GM10248 (cell line): ENCODE data around the gene CRY2.

Experiments used
- CTCF ChIA-PET: fragments of 300-600 bp; sonication (Branson Sonifier 250); formaldehyde crosslinking; extraction: SDS; loops from one replicate; lab custom pipeline; 2021; ENCODE audit warnings: antibody characterized with exemption; lab: Yijun Ruan, JAX
- POLR2A ChIA-PET: fragments of 350-650 bp; sonication (Branson Sonifier 250); formaldehyde crosslinking; extraction: SDS; loops from one replicate; lab custom pipeline; 2020; ENCODE audit warnings: antibody characterized with exemption; lab: Yijun Ruan, JAX
- DNase-seq: peaks from one replicate; pipeline ENCODE4 v3.0.0; 2012; ENCODE audit errors: extremely low spot score
- TF ChIP-seq, protein P1 (sequence below): IDR thresholded peaks from 2 replicates; pipeline ENCODE4 v1.5.1; 2012; ENCODE audit warnings: mild to moderate bottlenecking, low read depth; ENCODE audit errors: extremely low read depth, missing control alignments, control extremely low read depth

CRY2 gene

DNA sequence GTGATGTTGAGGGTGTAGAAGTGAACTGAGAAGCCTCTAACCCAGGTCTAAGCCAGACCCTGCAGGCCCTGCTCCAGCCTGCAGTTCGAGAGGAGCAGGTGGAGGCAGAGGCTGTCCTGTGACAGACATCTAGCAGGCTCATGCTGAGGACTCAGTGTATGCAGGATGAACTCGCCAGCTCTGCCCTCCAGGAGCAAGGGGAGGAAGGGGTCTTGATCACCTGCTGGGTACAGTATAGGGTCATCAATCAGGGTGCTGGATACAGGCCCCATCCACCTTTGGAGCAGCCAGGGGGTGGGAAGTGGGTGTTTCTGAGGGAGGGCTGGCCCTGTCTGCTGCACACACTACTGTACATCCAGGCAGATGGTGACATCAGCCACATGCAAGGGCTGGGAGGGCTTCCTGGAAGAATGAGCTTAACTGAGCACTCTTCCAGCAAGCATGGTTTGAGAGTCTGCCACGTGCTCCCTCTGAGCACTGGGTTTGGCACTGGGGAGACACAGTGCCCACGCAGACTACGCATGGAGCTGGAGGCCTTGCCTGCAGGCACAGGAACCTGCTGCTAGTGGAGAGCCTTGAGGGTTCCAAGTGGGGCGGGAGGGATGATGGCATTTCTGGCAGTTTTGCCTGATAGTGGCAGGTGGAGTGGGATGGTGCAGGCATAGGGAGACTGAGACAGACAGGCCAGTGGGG, 47.4 kb downstream of the CRY2 start:
- CTCF ChIA-PET, result interaction anchor here (0.9 kb wide), 1 partner anchor 21 kb away, joined by 3 read pairs; no protein-coding TSS in a partner anchor

GRCh38 chr11:45895553-45896259, 48.4 kb downstream of the CRY2 start:
- no peak for DNase-seq
- TF ChIP-seq, protein P1, sequence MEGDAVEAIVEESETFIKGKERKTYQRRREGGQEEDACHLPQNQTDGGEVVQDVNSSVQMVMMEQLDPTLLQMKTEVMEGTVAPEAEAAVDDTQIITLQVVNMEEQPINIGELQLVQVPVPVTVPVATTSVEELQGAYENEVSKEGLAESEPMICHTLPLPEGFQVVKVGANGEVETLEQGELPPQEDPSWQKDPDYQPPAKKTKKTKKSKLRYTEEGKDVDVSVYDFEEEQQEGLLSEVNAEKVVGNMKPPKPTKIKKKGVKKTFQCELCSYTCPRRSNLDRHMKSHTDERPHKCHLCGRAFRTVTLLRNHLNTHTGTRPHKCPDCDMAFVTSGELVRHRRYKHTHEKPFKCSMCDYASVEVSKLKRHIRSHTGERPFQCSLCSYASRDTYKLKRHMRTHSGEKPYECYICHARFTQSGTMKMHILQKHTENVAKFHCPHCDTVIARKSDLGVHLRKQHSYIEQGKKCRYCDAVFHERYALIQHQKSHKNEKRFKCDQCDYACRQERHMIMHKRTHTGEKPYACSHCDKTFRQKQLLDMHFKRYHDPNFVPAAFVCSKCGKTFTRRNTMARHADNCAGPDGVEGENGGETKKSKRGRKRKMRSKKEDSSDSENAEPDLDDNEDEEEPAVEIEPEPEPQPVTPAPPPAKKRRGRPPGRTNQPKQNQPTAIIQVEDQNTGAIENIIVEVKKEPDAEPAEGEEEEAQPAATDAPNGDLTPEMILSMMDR, result no peak
- POLR2A ChIA-PET, result interaction anchor here (0.5 kb wide), 1 partner anchor 10 kb away, joined by 3 read pairs; no protein-coding TSS in a partner anchor
- CTCF ChIA-PET, result interaction anchor here (0.9 kb wide), 1 partner anchor 22 kb away, joined by 3 read pairs; no protein-coding TSS in a partner anchor

More for the DNA sequence above, 47.4 kb downstream of the CRY2 start:
- POLR2A ChIA-PET, result no interaction called here
- TF ChIP-seq, protein P1, result no peak
- DNase-seq, result no peak

- TF ChIP-seq, protein P1, result no peak
- CTCF ChIA-PET, result interaction anchor here (1.0 to 1.7 kb wide), 3 partner anchors 9 to 116 kb away, joined by 3 to 4 read pairs (median 3); no protein-coding TSS in a partner anchor
- POLR2A ChIA-PET, result interaction anchor here (0.5 kb wide), 1 partner anchor 10 kb away, joined by 3 read pairs; no protein-coding TSS in a partner anchor
- no peak for DNase-seq
Observed at GRCh38 chr11:45896422-45896984, 49.2 kb downstream of the CRY2 start.

GRCh38 chr11:45897556-45897955, 50.3 kb downstream of the CRY2 start:
- DNase-seq, result no peak
- POLR2A ChIA-PET, result no interaction called here
- TF ChIP-seq, protein P1, result no peak
- CTCF ChIA-PET, result interaction anchor here (0.7 to 1.7 kb wide), 6 partner anchors 8 to 1323 kb away, joined by 3 to 4 read pairs (median 3); no protein-coding TSS in a partner anchor

- ChIA-PET POLR2A (interaction anchor here (1.0 kb wide), 1 partner anchor 15 kb away, joined by 3 read pairs; no protein-coding TSS in a partner anchor), CTCF (interaction anchor here (1.1 kb wide), 1 partner anchor 40 kb away, joined by 3 read pairs; no protein-coding TSS in a partner anchor)
- TF ChIP-seq, protein P1, result no peak
- DNase-seq, result no peak
Observed at GRCh38 chr11:45899086-45899447, 51.8 kb downstream of the CRY2 start.
